T-helper 2 cell (primary cell): Measurements from ENCODE around the gene RPS26.

Experiments
- DNase-seq, 5 experiments: peaks; one replicate each; pipeline versions ENCODE4 v3.0.0 to v3.0.0-alpha.2; 2012 to 2022

RPS26 gene

DNA sequence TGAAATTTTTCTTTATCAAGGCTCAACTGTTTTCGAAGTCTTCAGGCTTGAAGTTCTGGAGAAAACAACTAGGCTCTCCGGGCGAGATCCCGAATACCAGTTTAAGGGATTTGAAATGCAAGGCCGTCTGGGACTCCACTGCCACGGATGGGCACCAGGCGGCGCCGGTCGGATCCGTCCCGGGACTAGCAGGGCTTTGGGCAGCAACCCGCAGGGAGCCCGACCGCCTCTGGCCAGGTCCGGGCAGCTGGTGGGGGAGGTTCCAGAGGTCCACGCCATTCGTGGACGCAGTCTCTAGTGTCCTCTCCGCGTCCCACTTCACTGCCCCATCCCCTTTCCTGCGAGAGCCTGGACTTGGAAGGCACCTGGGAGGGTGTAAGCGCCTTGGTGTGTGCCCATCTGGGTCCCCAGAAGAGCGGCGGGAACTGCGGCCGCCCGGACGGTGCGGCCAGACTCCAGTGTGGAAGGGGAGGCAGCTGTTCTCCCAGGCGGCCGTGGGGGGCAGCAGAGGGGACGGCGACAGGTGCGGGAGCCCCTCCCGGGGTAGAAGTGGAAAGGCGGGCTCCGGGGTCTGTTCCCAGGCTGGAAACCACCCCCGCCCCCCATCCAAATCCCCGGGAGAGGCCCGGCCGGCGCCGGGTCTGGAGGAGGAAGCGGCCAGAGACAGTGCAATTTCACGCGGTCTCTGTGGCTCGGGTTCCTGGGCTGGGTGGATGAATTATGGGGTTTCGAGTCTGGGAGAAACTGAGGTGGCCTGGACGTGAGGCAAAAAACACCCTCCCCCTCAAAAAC lies 37.4 kb downstream of the RPS26 start:
- peak; percentile 21 to 44 (median 35) for DNase-seq

DNA sequence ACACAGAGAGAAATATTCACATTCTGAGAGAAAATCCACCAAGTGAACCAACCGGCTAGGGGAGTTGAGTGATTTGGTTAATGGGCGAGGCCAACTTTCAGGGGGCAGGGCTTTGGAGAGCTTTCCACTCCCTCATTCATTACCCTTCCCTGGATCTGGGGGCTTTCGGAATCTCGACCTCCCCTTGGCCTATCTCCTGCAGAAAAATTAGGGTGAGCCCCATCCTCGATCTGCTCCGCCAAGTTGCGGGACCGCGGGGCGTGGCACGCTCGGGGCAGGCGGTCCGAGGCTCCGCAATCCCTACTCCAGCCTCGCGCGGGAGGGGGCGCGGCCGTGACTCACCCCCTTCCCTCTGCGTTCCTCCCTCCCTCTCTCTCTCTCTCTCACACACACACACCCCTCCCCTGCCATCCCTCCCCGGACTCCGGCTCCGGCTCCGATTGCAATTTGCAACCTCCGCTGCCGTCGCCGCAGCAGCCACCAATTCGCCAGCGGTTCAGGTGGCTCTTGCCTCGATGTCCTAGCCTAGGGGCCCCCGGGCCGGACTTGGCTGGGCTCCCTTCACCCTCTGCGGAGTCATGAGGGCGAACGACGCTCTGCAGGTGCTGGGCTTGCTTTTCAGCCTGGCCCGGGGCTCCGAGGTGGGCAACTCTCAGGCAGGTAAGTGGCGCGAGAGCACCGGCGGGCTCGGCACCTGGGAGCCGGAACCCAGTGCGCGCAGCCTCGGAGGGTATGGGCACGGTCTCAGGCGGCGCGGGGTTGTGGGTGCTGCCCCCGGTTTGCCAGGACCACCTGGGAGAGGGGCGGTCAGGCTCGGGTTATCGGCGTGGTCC lies 38.2 kb downstream of the RPS26 start, which contains the start of gene ERBB3:
TSS of gene ERBB3 (plus strand) at position 443 of the 833 bp plus-strand sequence. CDS start at position 579, 136 bp downstream.
- peak in 4 of 5 experiments; percentile 45 to 66 (median 50) for DNase-seq

DNA sequence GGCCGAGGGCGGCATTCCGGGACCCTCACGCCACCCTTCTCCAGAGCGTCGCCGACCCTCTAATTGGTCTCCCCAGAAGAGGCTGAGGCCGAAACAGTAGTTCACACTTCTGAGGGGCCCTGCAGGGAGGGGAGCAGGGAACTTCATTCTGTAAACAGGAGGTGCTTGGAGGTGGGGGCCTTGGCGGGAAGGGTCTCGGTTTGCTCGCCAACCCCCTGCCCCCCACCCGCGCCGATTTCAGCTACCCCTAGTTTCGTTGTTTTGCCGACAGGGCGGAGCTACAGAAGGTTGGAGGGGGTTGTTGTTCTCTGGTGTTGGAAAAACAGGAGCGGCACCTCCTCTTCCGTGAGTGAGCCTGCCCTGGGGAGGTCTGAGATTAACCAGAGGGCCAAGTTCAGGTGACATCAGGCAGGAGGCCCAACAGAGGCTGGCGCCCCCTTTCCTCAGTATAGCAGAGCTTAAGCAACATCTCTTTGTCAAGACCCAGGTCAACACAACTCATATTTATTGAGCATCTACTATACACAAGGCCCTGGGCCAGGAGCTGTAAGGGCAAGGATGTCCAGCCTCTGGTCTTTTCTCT lies 38.9 kb downstream of the RPS26 start:
- DNase-seq, result no peak

DNA sequence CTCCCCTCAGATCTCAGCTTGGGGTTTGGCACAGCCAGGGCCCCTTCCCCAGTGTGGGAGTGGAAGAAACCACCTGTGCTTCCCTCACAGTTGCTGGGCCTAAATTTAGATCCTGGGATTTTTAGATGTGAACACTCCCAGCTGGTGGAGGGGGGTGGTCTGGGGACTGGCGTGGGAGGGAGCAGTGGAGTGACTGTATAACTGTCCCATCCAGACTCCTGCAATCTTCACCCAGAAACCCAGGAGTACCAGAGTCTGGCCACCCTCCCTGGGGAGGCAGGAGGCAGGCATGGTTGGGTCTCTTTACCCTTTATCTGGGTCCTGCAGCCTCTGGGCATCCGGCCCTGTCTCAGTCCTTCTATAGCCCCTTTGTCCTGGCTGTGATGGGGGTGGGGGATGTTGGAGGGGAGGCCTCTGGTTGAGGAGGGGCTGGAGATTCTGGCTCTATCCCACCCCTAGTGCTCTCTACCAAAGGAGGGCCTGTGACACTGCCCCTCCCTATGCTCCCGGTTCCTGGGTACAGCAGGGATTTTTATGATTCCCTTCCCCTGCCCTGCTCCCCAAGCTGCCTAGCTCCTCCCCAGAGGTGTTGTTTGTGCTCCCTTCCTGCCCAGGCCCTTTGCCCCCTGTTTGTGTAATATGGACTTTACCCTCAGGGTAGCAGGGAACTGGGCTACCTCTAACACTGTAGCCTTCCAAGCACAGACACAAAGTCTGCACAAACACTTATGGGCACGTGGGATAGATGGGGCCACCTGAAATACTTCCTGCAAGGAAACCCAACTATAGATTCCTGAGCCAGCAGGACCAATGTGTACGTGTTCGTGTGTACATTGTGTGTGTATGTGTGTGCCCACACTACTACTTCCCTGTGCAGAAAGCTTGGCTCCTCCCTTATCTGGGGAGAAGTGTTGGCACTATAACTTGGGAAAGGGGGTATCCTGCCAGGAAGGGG lies 40.0 kb downstream of the RPS26 start:
- DNase-seq, result no peak

DNA sequence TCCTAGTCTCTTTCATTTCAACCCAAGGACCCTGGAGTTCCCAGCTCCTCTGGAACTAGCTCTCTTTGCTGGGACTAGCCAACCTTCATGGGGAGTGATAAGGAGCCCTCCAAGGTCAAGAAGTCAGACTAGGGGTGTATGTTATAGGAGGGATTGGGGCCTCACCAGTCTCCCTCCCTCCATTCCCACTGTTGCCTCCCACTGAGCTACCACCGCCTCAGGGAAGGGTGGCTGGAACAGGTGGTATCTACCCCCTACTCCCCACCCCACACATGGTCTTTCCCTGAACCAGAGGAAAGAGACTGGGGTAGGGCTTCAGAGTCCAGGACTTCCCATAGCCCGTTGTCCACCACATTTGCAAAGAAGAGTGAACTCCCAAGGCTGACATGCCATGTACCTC lies 40.7 kb downstream of the RPS26 start:
- DNase-seq, result no peak

DNA sequence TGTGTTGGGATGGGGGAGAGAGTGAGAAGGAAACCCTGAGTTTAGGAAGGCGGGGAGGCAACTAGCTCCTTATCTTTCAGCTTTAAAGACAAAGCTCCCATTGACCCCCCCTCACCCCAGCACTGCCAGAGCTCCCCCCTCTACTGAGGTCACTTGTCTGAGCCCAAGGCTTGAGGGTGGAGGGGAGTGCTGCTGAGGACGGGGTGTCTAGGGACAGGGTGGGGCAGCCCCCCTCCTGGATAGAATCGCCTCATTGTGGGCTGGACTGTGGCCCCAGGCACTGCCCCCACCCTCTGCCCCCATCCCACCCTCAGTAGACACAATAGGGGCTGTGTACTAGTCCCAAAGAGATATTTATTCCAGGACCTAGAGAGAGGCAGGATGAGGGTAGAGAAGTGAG lies 41.2 kb downstream of the RPS26 start:
- DNase-seq, result no peak

DNA sequence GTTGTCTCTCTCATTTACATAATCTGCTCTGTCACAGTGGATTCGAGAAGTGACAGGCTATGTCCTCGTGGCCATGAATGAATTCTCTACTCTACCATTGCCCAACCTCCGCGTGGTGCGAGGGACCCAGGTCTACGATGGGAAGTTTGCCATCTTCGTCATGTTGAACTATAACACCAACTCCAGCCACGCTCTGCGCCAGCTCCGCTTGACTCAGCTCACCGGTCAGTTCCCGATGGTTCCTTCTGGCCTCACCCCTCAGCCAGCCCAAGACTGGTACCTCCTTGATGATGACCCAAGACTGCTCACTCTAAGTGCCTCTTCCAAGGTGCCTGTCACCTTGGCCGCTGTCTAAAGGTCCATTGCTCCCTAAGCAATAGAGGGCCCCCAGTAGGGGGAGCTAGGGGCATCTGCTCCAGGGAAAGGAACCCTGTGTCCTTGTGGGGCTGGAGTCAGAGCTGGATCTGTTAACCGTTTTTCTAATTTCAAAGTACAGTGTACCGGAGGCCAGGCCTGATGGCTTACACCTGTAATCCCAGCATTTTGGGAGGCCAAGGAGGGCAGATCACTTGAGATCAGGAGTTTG lies 43.3 kb downstream of the RPS26 start:
- DNase-seq, result peak in 1 of 5 experiments; percentile 35

DNA sequence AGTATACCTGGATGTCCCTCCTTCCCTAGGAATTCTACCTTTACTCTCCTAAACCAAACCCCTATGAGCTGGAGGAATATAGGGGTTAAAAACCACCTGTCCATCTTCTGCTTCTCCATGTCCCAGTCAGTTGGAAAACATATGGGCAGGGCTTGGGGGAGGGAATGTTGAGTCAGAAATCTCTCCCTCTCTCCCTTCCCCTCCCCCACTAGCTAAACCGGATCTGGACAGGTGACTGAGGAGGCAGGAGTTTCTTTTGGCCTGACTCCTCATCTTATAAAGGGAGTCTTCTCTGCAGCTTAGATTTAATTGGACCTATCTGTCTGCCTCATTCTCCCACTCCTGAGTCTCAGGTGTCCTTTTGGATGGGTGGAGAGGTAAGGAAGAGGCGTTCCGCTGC lies 44.4 kb downstream of the RPS26 start:
- no peak for DNase-seq

DNA sequence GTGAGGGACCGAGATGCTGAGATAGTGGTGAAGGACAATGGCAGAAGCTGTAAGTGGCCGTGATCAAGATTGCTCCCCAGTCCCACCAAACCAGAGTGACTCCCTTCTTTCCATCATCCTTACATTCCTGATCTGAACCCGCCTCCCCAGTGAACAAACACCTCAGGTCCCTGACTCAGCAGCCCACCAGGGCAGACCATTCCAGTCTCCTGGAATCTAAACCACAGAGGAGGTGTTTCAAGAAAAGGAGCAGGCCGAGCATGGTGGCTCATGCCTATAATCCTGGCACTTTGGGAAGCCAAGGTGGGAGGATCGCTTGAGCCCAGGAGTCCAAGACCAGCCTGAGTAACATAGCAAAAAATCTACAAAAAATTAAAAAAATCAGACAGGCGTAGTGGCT lies 44.9 kb downstream of the RPS26 start:
- no peak for DNase-seq

DNA sequence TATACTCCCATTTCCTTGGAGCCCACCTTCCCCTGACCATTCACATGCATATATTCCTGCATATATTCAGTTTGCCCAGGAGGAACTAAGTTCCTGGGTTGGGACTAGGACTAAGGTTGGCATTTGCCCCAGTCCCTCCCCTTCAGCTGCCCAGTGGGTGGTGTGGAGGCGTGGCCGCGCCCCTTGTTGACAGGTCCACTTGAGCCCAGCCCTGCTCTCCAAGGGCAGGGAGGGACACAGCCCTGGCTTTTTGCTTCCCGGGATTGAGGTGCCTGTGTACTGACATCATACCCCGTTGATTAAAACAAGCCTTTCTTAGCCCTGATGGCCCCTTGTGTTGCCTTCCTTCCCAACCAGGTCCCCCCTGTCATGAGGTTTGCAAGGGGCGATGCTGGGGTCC lies 45.5 kb downstream of the RPS26 start:
- no peak for DNase-seq
